PC-9 (cell line): Measurements from ENCODE around the gene FILIP1L. TPM values are rescaled to one million over a fixed set of nuclear protein-coding genes. Genes with fewer than 3 reads are reported as not detected.

Source experiments
- BruUV-seq: library from RNA; stranded (reverse); fragments of 400-500 nt; replicated peaks from 2 replicates; lab custom pipeline; 2021; lab: Mats Ljungman, UMichigan
- CTCF ChIA-PET: fragments of 300-600 bp; sonication (Branson Sonifier 250); formaldehyde crosslinking; loops from one replicate; lab custom pipeline; 2022; ENCODE audit warnings: antibody characterized with exemption; lab: Charles Lee
- POLR2A ChIA-PET: fragments of 300-600 bp; sonication (Branson Sonifier 250); formaldehyde crosslinking; loops from one replicate; lab custom pipeline; 2022; ENCODE audit warnings: antibody characterized with exemption; ENCODE audit not compliant: unreplicated experiment; lab: Charles Lee
- DNase-seq, 2 experiments: peaks; one replicate each; pipeline versions ENCODE4 v3.0.0 to v3.0.0-alpha.2; 2015 to 2022; ENCODE audit warnings: mixed read lengths in 1 of 2
- H2AFZ ChIP-seq: fragments of 200-600 bp; sonication (generic); 2 replicates; pipeline ENCODE4 v1.8.1; 2017; ENCODE audit warnings: antibody characterized with exemption
- H3F3A ChIP-seq: fragments of 200-600 bp; sonication (generic); 2 replicates; pipeline ENCODE4 v1.8.1; 2017; ENCODE audit warnings: antibody characterized with exemption, mild to moderate bottlenecking, low read depth; ENCODE audit not compliant: insufficient read depth
- H3K27ac ChIP-seq: fragments of 200-600 bp; sonication (generic); 2 replicates; pipeline ENCODE4 v1.6.1; 2016; ENCODE audit warnings: mixed run types
- H3K27me3 ChIP-seq: fragments of 200-600 bp; sonication (generic); 2 replicates; pipeline ENCODE4 v1.6.1; 2016; ENCODE audit warnings: low read depth, mixed run types; ENCODE audit not compliant: insufficient read depth
- H3K36me3 ChIP-seq: fragments of 200-600 bp; sonication (generic); 2 replicates; pipeline ENCODE4 v1.6.1; 2016; ENCODE audit warnings: low read depth, mixed run types
- H3K4me1 ChIP-seq: fragments of 200-600 bp; sonication (generic); replicated peaks from 2 replicates; pipeline ENCODE4 v1.6.1; 2016; ENCODE audit warnings: mixed run types; ENCODE audit not compliant: insufficient read depth
- H3K4me2 ChIP-seq: fragments of 200-600 bp; sonication (generic); 2 replicates; pipeline ENCODE4 v1.6.1; 2017; ENCODE audit warnings: mixed run types
- H3K4me3 ChIP-seq: fragments of 200-600 bp; sonication (generic); 2 replicates; pipeline ENCODE4 v1.6.1; 2016; ENCODE audit warnings: mixed run types
- H3K79me2 ChIP-seq: fragments of 200-600 bp; sonication (generic); 2 replicates; pipeline ENCODE4 v1.6.1; 2017; ENCODE audit warnings: low read depth, mixed run types
- H3K9me2 ChIP-seq: fragments of 200-600 bp; sonication (generic); 2 replicates; pipeline ENCODE4 v1.8.1; 2017; ENCODE audit warnings: mild to moderate bottlenecking; ENCODE audit not compliant: insufficient read depth
- H3K9me3 ChIP-seq: fragments of 200-600 bp; sonication (generic); 2 replicates; pipeline ENCODE4 v1.8.1; 2016; ENCODE audit warnings: low read depth; ENCODE audit not compliant: insufficient read depth
- H4K20me1 ChIP-seq: fragments of 200-600 bp; sonication (generic); 2 replicates; pipeline ENCODE4 v1.8.1; 2017; ENCODE audit not compliant: insufficient read depth
- EZH2 ChIP-seq: fragments of 200-600 bp; sonication (generic); IDR thresholded peaks from 2 replicates; pipeline ENCODE4 v1.8.0; 2017; ENCODE audit warnings: antibody characterized with exemption, low read depth
- intact Hi-C: fragments of 100-400 bp; cut with micrococcal nuclease; formaldehyde crosslinking; loops from one replicate; pipeline ENCODE4 v1.10.0; 2022; ENCODE audit not compliant: unreplicated experiment
- total RNA-seq: library from RNA; stranded (reverse); gene quantifications from 2 replicates; pipeline ENCODE4 v1.2.3, GENCODE V29; 2021
- TF ChIP-seq, protein P1 (sequence below): fragments of 200-600 bp; sonication (generic); conservative IDR thresholded peaks from 2 replicates; pipeline ENCODE4 v1.6.1; 2017; ENCODE audit warnings: mixed run types, antibody characterized with exemption, mild to moderate bottlenecking, moderate library complexity

The FILIP1L gene
- total RNA-seq, 1 experiment from 2014 or later = 16.8 TPM

GRCh38 chr3:100041328-100041749 lies 73.0 kb downstream of the FILIP1L start:
- TF ChIP-seq, protein P1, sequence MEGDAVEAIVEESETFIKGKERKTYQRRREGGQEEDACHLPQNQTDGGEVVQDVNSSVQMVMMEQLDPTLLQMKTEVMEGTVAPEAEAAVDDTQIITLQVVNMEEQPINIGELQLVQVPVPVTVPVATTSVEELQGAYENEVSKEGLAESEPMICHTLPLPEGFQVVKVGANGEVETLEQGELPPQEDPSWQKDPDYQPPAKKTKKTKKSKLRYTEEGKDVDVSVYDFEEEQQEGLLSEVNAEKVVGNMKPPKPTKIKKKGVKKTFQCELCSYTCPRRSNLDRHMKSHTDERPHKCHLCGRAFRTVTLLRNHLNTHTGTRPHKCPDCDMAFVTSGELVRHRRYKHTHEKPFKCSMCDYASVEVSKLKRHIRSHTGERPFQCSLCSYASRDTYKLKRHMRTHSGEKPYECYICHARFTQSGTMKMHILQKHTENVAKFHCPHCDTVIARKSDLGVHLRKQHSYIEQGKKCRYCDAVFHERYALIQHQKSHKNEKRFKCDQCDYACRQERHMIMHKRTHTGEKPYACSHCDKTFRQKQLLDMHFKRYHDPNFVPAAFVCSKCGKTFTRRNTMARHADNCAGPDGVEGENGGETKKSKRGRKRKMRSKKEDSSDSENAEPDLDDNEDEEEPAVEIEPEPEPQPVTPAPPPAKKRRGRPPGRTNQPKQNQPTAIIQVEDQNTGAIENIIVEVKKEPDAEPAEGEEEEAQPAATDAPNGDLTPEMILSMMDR = no peak
- no peak for TF ChIP-seq EZH2
- Histone ChIP-seq H3K9me2 (0 out of 2 replicates have a peak, but pooled peaks cover 4% of the 10 kb centered on the region), H3K27ac (peak overlapping the region; percentile 90), H3F3A (peaks cover 40% of the 10 kb centered on the region), H4K20me1 (no peaks in the 10 kb centered on the region), H3K4me1 (peaks cover 57% of the 10 kb centered on the region), H3K27me3 (no peaks in the 10 kb centered on the region), H3K9me3 (no peaks in the 10 kb centered on the region; the same call in 1 of the 2 replicates), H3K4me3 (peak overlapping the region; percentile 1; the same call in 1 of the 2 replicates), H3K36me3 (peaks cover 9% of the 10 kb centered on the region; the same call in 1 of the 2 replicates), H3K4me2 (peak overlapping the region; percentile 52), H3K79me2 (no peaks in the 10 kb centered on the region; the same call in 1 of the 2 replicates), H2AFZ (no peak overlapping the region)
- ChIA-PET CTCF (interaction anchor here (0.6 to 1.6 kb wide), 6 partner anchors 34 to 844 kb away, joined by 3 to 8 read pairs (median 6); no protein-coding TSS in a partner anchor), POLR2A (interaction anchor here (0.6 to 1.4 kb wide), 8 partner anchors 20 to 559 kb away, joined by 3 to 7 read pairs (median 4); no protein-coding TSS in a partner anchor)
- intact Hi-C loops = loop anchor here (1.0 to 5.0 kb wide), 3 partner anchors 38 to 219 kb away; partner anchors contain the start of gene TBC1D23
- DNase-seq = peak; percentile 24 to 93
- BruUV-seq = no TSS peak

DNA sequence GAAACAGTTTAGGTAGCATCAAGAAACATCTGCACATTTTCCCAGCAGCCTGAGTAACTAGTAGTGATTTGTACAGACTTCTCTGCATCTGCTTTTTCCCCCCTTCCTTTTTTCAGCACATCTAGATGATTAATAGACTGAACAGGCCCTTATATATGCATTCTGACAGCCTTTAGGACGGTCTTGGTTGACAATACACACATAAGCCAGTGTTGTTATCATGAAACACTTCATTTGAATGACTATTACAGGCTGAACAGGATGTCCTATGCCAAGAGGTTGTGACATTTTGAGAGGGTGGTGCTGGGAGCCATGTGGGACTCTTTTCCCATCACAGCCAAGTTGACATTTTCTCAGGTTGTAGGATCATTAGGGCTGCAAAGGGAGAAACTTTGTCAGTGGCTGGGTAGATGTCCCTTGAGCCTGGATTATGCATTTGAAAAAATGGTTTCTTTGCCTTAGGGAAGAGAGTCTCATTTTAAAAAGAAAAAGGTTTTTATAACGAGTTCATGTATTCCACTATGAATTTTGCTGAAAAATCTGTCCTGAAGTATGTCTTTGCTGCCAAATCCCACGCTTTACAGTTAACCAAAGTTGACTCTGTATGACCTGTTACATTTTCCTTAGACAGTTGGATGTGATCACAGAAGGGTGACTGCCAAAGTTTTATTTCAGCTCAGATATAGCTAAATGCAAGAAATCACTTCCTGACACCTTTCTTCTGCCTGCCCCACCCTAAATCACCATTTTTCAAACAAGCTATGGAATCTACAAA lies 73.7 kb downstream of the FILIP1L start:
- TF ChIP-seq EZH2 = no peak
- TF ChIP-seq, protein P1 = no peak
- BruUV-seq = TSS peak; percentile 93
- Histone ChIP-seq H3K27me3 (no peaks in the 10 kb centered on the region), H3K9me3 (no peaks in the 10 kb centered on the region; the same call in 1 of the 2 replicates), H2AFZ (no peak overlapping the region), H3K4me2 (peak overlapping the region; percentile 52), H3K79me2 (no peaks in the 10 kb centered on the region), H3F3A (peaks cover 40% of the 10 kb centered on the region), H4K20me1 (no peaks in the 10 kb centered on the region), H3K27ac (peak overlapping the region; percentile 90), H3K36me3 (peaks cover 9% of the 10 kb centered on the region; the same call in 1 of the 2 replicates), H3K4me3 (0 out of 2 replicates have a peak overlapping the region, but pooled peaks have one; percentile 0), H3K9me2 (0 out of 2 replicates have a peak, but pooled peaks cover 4% of the 10 kb centered on the region), H3K4me1 (peaks cover 50% of the 10 kb centered on the region)
- intact Hi-C loops = loop anchor here (1.0 to 5.0 kb wide), 3 partner anchors 37 to 220 kb away; partner anchors contain the start of gene TBC1D23
- ChIA-PET POLR2A (interaction anchor here (0.6 to 1.4 kb wide), 7 partner anchors 37 to 559 kb away, joined by 3 to 7 read pairs (median 4); no protein-coding TSS in a partner anchor), CTCF (interaction anchor here (0.6 to 1.6 kb wide), 5 partner anchors 146 to 845 kb away, joined by 3 to 7 read pairs (median 6); no protein-coding TSS in a partner anchor)
- DNase-seq = no peak

DNA sequence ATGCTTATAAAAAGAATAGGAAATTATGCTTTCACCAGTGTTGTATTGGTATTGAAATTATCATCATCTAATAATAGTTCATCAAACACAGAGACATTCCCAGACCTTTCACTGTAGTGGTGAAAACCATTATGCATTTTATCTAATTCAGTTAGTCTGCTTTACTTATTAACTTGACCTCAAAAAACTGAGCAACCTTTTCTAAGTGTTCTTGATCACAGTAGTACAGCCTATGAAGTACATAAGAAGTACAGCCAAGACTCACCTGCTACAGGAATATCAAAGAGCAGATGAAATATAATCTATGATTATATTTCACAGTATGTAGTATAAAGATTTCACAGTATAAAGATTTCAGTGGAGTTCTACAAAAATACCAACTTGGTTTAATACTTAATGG lies 75.2 kb downstream of the FILIP1L start:
- Histone ChIP-seq H3K4me1 (peaks cover 47% of the 10 kb centered on the region), H4K20me1 (no peaks in the 10 kb centered on the region)

More for the DNA sequence above, 75.2 kb downstream of the FILIP1L start:
- DNase-seq = no peak
- Histone ChIP-seq H3K9me3 (no peaks in the 10 kb centered on the region; the same call in 1 of the 2 replicates), H3K9me2 (0 out of 2 replicates have a peak, but pooled peaks cover 7% of the 10 kb centered on the region), H3K36me3 (peaks cover 9% of the 10 kb centered on the region; the same call in 1 of the 2 replicates), H3K27me3 (no peaks in the 10 kb centered on the region), H2AFZ (no peak overlapping the region), H3F3A (peaks cover 40% of the 10 kb centered on the region), H3K4me3 (no peak overlapping the region), H3K4me2 (no peak overlapping the region), H3K27ac (no peak overlapping the region), H3K79me2 (no peaks in the 10 kb centered on the region)
- CTCF ChIA-PET = no interaction called here
- intact Hi-C loops = loop anchor here (1.0 kb wide), 1 partner anchor 196 kb away; no protein-coding TSS in a partner anchor
- no peak for TF ChIP-seq EZH2
- TF ChIP-seq, protein P1 = no peak
- no TSS peak for BruUV-seq
- POLR2A ChIA-PET = no interaction called here
